BLaER1 treated with 17β-estradiol and CSF1 and Interleukin-3, amounts not matched to agents 10 nM and 100 nM (cell line): ENCODE results near the gene MRPL21.
"Not testable (repeated sequence)": the region's sequence is repeated elsewhere in the genome, so short reads cannot be mapped to it uniquely, and the experiment has no call there.

Experiments used
- H3K27ac ChIP-seq, 11 experiments: shearing (Covaris generic); formaldehyde crosslinking; 2 replicates each; pipeline ENCODE4 v1.8.1; 2022
- H3K27me3 ChIP-seq, 11 experiments: shearing (Covaris generic); formaldehyde crosslinking; 2 replicates each; pipeline ENCODE4 v1.8.1; 2022
- H3K36me3 ChIP-seq, 11 experiments: shearing (Covaris generic); formaldehyde crosslinking; 2 replicates each; pipeline ENCODE4 v1.8.1; 2022
- H3K4me1 ChIP-seq, 10 experiments: shearing (Covaris generic); formaldehyde crosslinking; 2 replicates each; pipeline ENCODE4 v1.8.1; 2022
- H3K4me2 ChIP-seq, 11 experiments: shearing (Covaris generic); formaldehyde crosslinking; 2 replicates each; pipeline ENCODE4 v1.8.1; 2022
- H3K4me3 ChIP-seq, 10 experiments: shearing (Covaris generic); formaldehyde crosslinking; 2 replicates each; pipeline ENCODE4 v1.8.1; 2022
- H3K9ac ChIP-seq, 11 experiments: shearing (Covaris generic); formaldehyde crosslinking; 2 replicates each; pipeline ENCODE4 v1.8.1; 2022
- H3K9me3 ChIP-seq, 11 experiments: shearing (Covaris generic); formaldehyde crosslinking; replicated peaks in 1 of 11; 2 replicates each; pipeline ENCODE4 v1.8.1; 2022
- H4K20me1 ChIP-seq, 11 experiments: shearing (Covaris generic); formaldehyde crosslinking; 2 replicates each; pipeline ENCODE4 v1.8.1; 2022
- Cebpa-rat ChIP-seq, 11 experiments: shearing (Covaris generic); IDR thresholded peaks; 2 replicates each; pipeline ENCODE4 v1.8.1; 2022

The MRPL21 gene

DNA sequence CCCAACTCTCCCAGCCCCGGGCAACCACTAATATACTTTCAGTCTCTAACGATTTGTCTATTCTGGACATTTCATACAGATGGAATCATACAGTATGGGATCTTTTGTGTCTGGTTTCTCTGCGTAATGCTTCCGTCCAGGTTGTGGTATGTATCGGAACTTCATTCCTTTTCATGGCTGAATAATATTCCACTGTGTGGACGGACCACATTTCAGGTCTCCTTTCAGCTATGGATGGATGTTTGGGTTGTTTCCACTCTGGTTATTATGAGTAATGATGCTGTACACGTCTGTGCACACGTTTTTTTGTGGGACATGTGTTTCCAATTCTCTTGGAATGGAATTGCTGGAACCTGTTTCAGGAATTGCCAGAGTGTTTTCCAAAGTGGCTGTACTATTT is 44.5 kb downstream of the MRPL21 start:
- H3K4me2 ChIP-seq: no peak overlapping the region
- no peak for TF ChIP-seq Cebpa-rat (IDR thresholded peaks at IDR 0.05)
- peaks cover 0 to 16% (median 5%) of the 10 kb centered on the region in 11 experiments; a peak in 8 of 22 replicates for H4K20me1 ChIP-seq
- peaks cover 20 to 46% (median 32%) of the 10 kb centered on the region in 11 experiments for H3K9me3 ChIP-seq
- H3K9ac ChIP-seq: no peak overlapping the region
- peaks cover 28 to 41% (median 36%) of the 10 kb centered on the region in 11 experiments for H3K27me3 ChIP-seq
- peaks cover 0 to 6% (median 4%) of the 10 kb centered on the region in 11 experiments; a peak in 4 of 22 replicates for H3K36me3 ChIP-seq
- H3K4me3 ChIP-seq: no peak overlapping the region
- H3K27ac ChIP-seq: no peak overlapping the region
- H3K4me1 ChIP-seq: peaks cover 0 to 13% (median 9%) of the 10 kb centered on the region in 10 experiments; a peak in 15 of 20 replicates

GRCh38 chr11:68857037-68857586 is 46.5 kb downstream of the MRPL21 start:
- Histone ChIP-seq H3K27ac (no peak overlapping the region), H3K4me1 (peaks cover 0 to 13% (median 9%) of the 10 kb centered on the region in 10 experiments; a peak in 15 of 20 replicates), H3K27me3 (peaks cover 45 to 61% (median 56%) of the 10 kb centered on the region in 11 experiments), H3K9ac (no peak overlapping the region), H3K4me3 (no peak overlapping the region), H3K4me2 (no peak overlapping the region), H4K20me1 (peaks cover 0 to 16% (median 5%) of the 10 kb centered on the region in 11 experiments; a peak in 8 of 22 replicates), H3K36me3 (no peaks in the 10 kb centered on the region), H3K9me3 (peaks cover 5 to 26% (median 14%) of the 10 kb centered on the region in 11 experiments; a peak in 14 of 22 replicates)
- no peak for TF ChIP-seq Cebpa-rat (IDR thresholded peaks at IDR 0.05)

DNA sequence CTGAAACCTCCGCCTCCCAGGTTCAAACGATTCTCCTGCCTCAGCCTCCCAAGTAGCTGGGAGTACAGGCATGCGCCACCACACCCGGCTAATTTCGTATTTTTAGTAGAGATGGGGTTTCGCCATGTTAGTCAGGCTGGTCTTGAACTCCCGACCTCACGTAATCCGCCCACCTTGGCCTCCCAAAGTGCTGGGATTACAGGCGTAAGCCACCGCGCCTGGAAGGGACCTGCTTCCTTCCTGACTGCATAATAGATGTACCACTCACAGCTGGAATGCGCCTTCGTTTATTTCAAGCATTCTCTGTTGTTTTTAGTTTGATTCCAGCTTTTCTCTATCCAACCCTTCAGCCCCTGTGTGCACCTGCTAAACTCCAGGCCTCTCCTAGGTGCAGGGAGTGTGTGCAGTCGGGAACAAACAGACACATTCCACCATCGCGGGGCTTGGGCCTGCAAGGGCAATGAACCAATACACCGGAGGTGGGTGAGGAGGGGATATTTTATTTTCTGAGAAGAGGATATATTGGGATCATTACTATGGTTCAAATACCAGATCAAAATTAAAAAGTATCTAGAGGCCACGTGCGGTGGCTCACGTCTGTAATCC is 47.1 kb downstream of the MRPL21 start:
- not testable (repeated sequence) for H3K27ac ChIP-seq, H3K4me3 ChIP-seq, H3K9ac ChIP-seq, H3K36me3 ChIP-seq, H3K4me2 ChIP-seq
- Histone ChIP-seq H4K20me1 (peaks cover 0 to 16% (median 5%) of the 10 kb centered on the region in 11 experiments; a peak in 8 of 22 replicates), H3K27me3 (peaks cover 45 to 64% (median 59%) of the 10 kb centered on the region in 11 experiments), H3K9me3 (peaks cover 5 to 26% (median 14%) of the 10 kb centered on the region in 11 experiments; a peak in 14 of 22 replicates), H3K4me1 (peaks cover 0 to 13% (median 9%) of the 10 kb centered on the region in 10 experiments; a peak in 15 of 20 replicates)

DNA sequence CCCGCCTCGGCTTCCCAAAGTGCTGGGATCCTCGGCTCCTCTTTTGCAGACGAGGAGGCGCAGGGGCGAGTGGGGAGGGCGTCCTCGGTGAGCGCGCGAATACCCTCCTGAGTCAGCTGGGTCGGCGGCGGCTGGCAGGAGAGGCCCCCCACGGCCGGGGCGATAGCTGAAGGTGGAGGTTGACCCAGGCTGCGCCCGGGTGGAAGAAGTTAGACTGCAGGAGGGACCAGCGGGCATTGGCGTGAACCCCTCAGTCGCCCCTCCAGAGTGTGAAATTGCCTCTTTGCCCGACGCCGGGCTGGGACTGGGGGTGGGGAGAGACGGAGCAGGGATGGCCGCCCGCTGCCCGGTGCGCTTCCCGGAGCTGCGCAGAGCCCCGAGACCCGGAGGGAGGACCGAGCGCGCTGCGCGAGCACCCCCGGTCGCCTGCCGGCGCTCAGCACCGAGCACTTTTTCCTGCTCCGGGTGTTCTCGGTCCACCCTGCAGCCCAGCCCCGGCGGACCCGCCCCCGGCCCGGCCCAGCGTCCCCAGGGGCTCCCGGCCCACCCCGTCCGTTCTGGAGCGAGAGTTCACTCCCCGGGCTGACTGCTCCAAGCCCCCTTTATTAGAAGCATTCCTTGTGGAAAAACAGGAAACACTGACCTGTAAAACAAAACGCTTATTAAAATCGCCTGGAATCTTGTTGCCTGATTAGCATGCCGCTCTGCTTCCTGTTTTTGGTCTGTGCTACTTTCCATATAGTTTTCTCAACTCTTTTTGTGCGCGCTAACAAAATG is 48.2 kb downstream of the MRPL21 start:
- Histone ChIP-seq H3K36me3 (no peaks in the 10 kb centered on the region), H3K4me1 (peaks cover 0 to 13% (median 9%) of the 10 kb centered on the region in 10 experiments; a peak in 15 of 20 replicates), H3K4me2 (peak overlapping the region; percentile 66 to 95 (median 83)), H3K27me3 (peaks cover 45 to 64% (median 59%) of the 10 kb centered on the region in 11 experiments), H4K20me1 (peaks cover 0 to 16% (median 5%) of the 10 kb centered on the region in 11 experiments; a peak in 8 of 22 replicates), H3K9ac (peak overlapping the region in 7 of 11 experiments; percentile 37 to 55 (median 48); a peak in 9 of 22 replicates), H3K9me3 (peaks cover 1 to 15% (median 11%) of the 10 kb centered on the region in 11 experiments; a peak in 13 of 22 replicates), H3K4me3 (peak overlapping the region; percentile 39 to 71 (median 54); a peak in 19 of 20 replicates), H3K27ac (no peak overlapping the region)
- no peak for TF ChIP-seq Cebpa-rat (IDR thresholded peaks at IDR 0.05)

- H3K27me3 ChIP-seq: peaks cover 45 to 64% (median 59%) of the 10 kb centered on the region in 11 experiments
- no peaks in the 10 kb centered on the region for H3K36me3 ChIP-seq
- no peak overlapping the region for H3K27ac ChIP-seq
- peak overlapping the region in 4 of 10 experiments; percentile 53 to 71 (median 61); a peak in 7 of 20 replicates for H3K4me3 ChIP-seq
- H3K9ac ChIP-seq: no peak overlapping the region
- TF ChIP-seq Cebpa-rat (IDR thresholded peaks at IDR 0.05): no peak
- H3K4me1 ChIP-seq: peaks cover 0 to 13% (median 9%) of the 10 kb centered on the region in 10 experiments; a peak in 15 of 20 replicates
- peak overlapping the region in 7 of 11 experiments; percentile 79 to 90 (median 84); a peak in 12 of 22 replicates for H3K4me2 ChIP-seq
- peaks cover 0 to 9% (median 5%) of the 10 kb centered on the region in 11 experiments; a peak in 8 of 22 replicates for H3K9me3 ChIP-seq
- H4K20me1 ChIP-seq: peaks cover 0 to 16% (median 5%) of the 10 kb centered on the region in 11 experiments; a peak in 8 of 22 replicates
These were observed 49.2 kb downstream of the MRPL21 start for GRCh38 chr11:68854273-68854958.

GRCh38 chr11:68852628-68853027 is 51.0 kb downstream of the MRPL21 start:
- no peak for TF ChIP-seq Cebpa-rat (IDR thresholded peaks at IDR 0.05)
- H4K20me1 ChIP-seq: peaks cover 0 to 16% (median 5%) of the 10 kb centered on the region in 11 experiments; a peak in 8 of 22 replicates
- peaks cover 45 to 59% (median 53%) of the 10 kb centered on the region in 11 experiments for H3K27me3 ChIP-seq
- peaks cover 0 to 13% (median 9%) of the 10 kb centered on the region in 10 experiments; a peak in 15 of 20 replicates for H3K4me1 ChIP-seq
- H3K9ac ChIP-seq: no peak overlapping the region
- no peaks in the 10 kb centered on the region for H3K36me3 ChIP-seq
- H3K4me3 ChIP-seq: no peak overlapping the region
- no peak overlapping the region for H3K27ac ChIP-seq
- H3K9me3 ChIP-seq: peaks cover 0 to 4% (median 0%) of the 10 kb centered on the region in 11 experiments; a peak in 1 of 22 replicates
- no peak overlapping the region for H3K4me2 ChIP-seq

- no peak overlapping the region for H3K4me3 ChIP-seq
- H3K27ac ChIP-seq: no peak overlapping the region
- no peaks in the 10 kb centered on the region for H3K36me3 ChIP-seq
- TF ChIP-seq Cebpa-rat (IDR thresholded peaks at IDR 0.05): no peak
- H3K9ac ChIP-seq: no peak overlapping the region
- peaks cover 8 to 22% (median 19%) of the 10 kb centered on the region in 10 experiments for H3K4me1 ChIP-seq
- H3K27me3 ChIP-seq: peaks cover 10 to 35% (median 16%) of the 10 kb centered on the region in 11 experiments
- H3K4me2 ChIP-seq: no peak overlapping the region
- peaks cover 0 to 4% (median 0%) of the 10 kb centered on the region in 11 experiments; a peak in 1 of 22 replicates for H3K9me3 ChIP-seq
- H4K20me1 ChIP-seq: no peaks in the 10 kb centered on the region
These were observed 55.2 kb downstream of the MRPL21 start for GRCh38 chr11:68848429-68848828.

GRCh38 chr11:68847395-68847794 is 56.2 kb downstream of the MRPL21 start:
- H3K27ac ChIP-seq: no peak overlapping the region
- H3K4me1 ChIP-seq: peaks cover 17 to 33% (median 27%) of the 10 kb centered on the region in 10 experiments
- H3K9me3 ChIP-seq: no peaks in the 10 kb centered on the region
- no peak overlapping the region for H3K9ac ChIP-seq
- no peak overlapping the region for H3K4me3 ChIP-seq
- H3K27me3 ChIP-seq: peaks cover under 1 to 35% (median 5%) of the 10 kb centered on the region in 11 experiments; a peak in 15 of 22 replicates
- no peak for TF ChIP-seq Cebpa-rat (IDR thresholded peaks at IDR 0.05)
- no peaks in the 10 kb centered on the region for H3K36me3 ChIP-seq
- no peaks in the 10 kb centered on the region for H4K20me1 ChIP-seq
- no peak overlapping the region for H3K4me2 ChIP-seq
